ENCODE data around the gene VCP. TPM values are rescaled to one million over a fixed set of nuclear protein-coding genes. Genes with fewer than 3 reads are reported as not detected.
A peak's percentile ranks its signal among the peaks of the same experiment; 100 is the strongest.

Gene VCP
- total RNA-seq, 1 donor from 2014 or later = 397 TPM

- H3K4me3 Mint-ChIP-seq (ENCODE audit: unreplicated experiment) = peak overlapping the region; percentile 96
- TF ChIP-seq CTCF (IDR thresholded peaks at IDR 0.05; ENCODE audit: unreplicated experiment) = no peak
- peaks cover 9% of the 10 kb centered on the region for H3K27me3 Mint-ChIP-seq (ENCODE audit: unreplicated experiment)
- H3K9me3 Mint-ChIP-seq (ENCODE audit: unreplicated experiment) = no peaks in the 10 kb centered on the region
- H3K4me1 Mint-ChIP-seq (ENCODE audit: unreplicated experiment) = peaks cover 18% of the 10 kb centered on the region
- no peak for DNase-seq (ENCODE audit: low spot score)
- H3K27ac Mint-ChIP-seq (ENCODE audit: unreplicated experiment) = peak overlapping the region; percentile 57
- H3K36me3 Mint-ChIP-seq (ENCODE audit: low read depth, unreplicated experiment) = peaks cover 9% of the 10 kb centered on the region
Measured at GRCh38 chr9:35078066-35078465, 5.6 kb upstream of the VCP start.

GRCh38 chr9:35076848-35077247 lies 4.4 kb upstream of the VCP start:
- H3K27me3 Mint-ChIP-seq (ENCODE audit: unreplicated experiment) = peaks cover 17% of the 10 kb centered on the region
- peaks cover 19% of the 10 kb centered on the region for H3K4me1 Mint-ChIP-seq (ENCODE audit: unreplicated experiment)
- TF ChIP-seq CTCF (IDR thresholded peaks at IDR 0.05; ENCODE audit: unreplicated experiment) = no peak
- H3K36me3 Mint-ChIP-seq (ENCODE audit: low read depth, unreplicated experiment) = peaks cover 9% of the 10 kb centered on the region
- DNase-seq (ENCODE audit: low spot score) = no peak
- no peak overlapping the region for H3K4me3 Mint-ChIP-seq (ENCODE audit: unreplicated experiment)
- no peaks in the 10 kb centered on the region for H3K9me3 Mint-ChIP-seq (ENCODE audit: unreplicated experiment)
- no peak overlapping the region for H3K27ac Mint-ChIP-seq (ENCODE audit: unreplicated experiment)

GRCh38 chr9:35075358-35075757 lies 2.9 kb upstream of the VCP start:
- H3K27ac Mint-ChIP-seq (ENCODE audit: unreplicated experiment) = no peak overlapping the region
- TF ChIP-seq CTCF (IDR thresholded peaks at IDR 0.05; ENCODE audit: unreplicated experiment) = no peak
- peaks cover 22% of the 10 kb centered on the region for H3K27me3 Mint-ChIP-seq (ENCODE audit: unreplicated experiment)
- H3K4me3 Mint-ChIP-seq (ENCODE audit: unreplicated experiment) = no peak overlapping the region
- H3K9me3 Mint-ChIP-seq (ENCODE audit: unreplicated experiment) = no peaks in the 10 kb centered on the region
- peaks cover 30% of the 10 kb centered on the region for H3K4me1 Mint-ChIP-seq (ENCODE audit: unreplicated experiment)
- peaks cover 13% of the 10 kb centered on the region for H3K36me3 Mint-ChIP-seq (ENCODE audit: low read depth, unreplicated experiment)
- no peak for DNase-seq (ENCODE audit: low spot score)

GRCh38 chr9:35074791-35075190 lies 2.4 kb upstream of the VCP start:
- Mint-ChIP-seq H3K27ac (ENCODE audit: unreplicated experiment) (no peak overlapping the region), H3K4me1 (ENCODE audit: unreplicated experiment) (peaks cover 32% of the 10 kb centered on the region), H3K4me3 (ENCODE audit: unreplicated experiment) (peak overlapping the region; percentile 5), H3K36me3 (ENCODE audit: low read depth, unreplicated experiment) (peaks cover 13% of the 10 kb centered on the region), H3K9me3 (ENCODE audit: unreplicated experiment) (no peaks in the 10 kb centered on the region), H3K27me3 (ENCODE audit: unreplicated experiment) (peaks cover 21% of the 10 kb centered on the region)
- no peak for TF ChIP-seq CTCF (IDR thresholded peaks at IDR 0.05; ENCODE audit: unreplicated experiment)
- no peak for DNase-seq (ENCODE audit: low spot score)

GRCh38 chr9:35074141-35074540 lies 1.7 kb upstream of the VCP start:
- H3K4me3 Mint-ChIP-seq (ENCODE audit: unreplicated experiment) = peak overlapping the region; percentile 94
- H3K4me1 Mint-ChIP-seq (ENCODE audit: unreplicated experiment) = peaks cover 34% of the 10 kb centered on the region
- no peaks in the 10 kb centered on the region for H3K9me3 Mint-ChIP-seq (ENCODE audit: unreplicated experiment)
- no peak overlapping the region for H3K27ac Mint-ChIP-seq (ENCODE audit: unreplicated experiment)
- H3K36me3 Mint-ChIP-seq (ENCODE audit: low read depth, unreplicated experiment) = peaks cover 13% of the 10 kb centered on the region
- TF ChIP-seq CTCF (IDR thresholded peaks at IDR 0.05; ENCODE audit: unreplicated experiment) = no peak
- DNase-seq (ENCODE audit: low spot score) = no peak
- H3K27me3 Mint-ChIP-seq (ENCODE audit: unreplicated experiment) = peaks cover 21% of the 10 kb centered on the region
